Lung microvascular endothelial cell (primary cell): Measurements from ENCODE around the gene MS4A5. TPM values are rescaled to one million over a fixed set of nuclear protein-coding genes. Genes with fewer than 3 reads are reported as not detected.
A peak's percentile ranks its signal among the peaks of the same experiment; 100 is the strongest.

Experiments used
- DNase-seq, 2 donors: peaks; one replicate each; pipeline versions ENCODE4 v3.0.0 to v3.0.0-alpha.2; 2010; ENCODE audit warnings: low read depth in 2 of 2
- total RNA-seq: library from RNA; depleted of rRNA; stranded (reverse); fragments of >200 nt; gene quantifications from 2 replicates; pipeline ENCODE4 v1.2.1, GENCODE V29; 2014

MS4A5 gene
- total RNA-seq, 1 donor from 2014 or later, result not detected

DNA sequence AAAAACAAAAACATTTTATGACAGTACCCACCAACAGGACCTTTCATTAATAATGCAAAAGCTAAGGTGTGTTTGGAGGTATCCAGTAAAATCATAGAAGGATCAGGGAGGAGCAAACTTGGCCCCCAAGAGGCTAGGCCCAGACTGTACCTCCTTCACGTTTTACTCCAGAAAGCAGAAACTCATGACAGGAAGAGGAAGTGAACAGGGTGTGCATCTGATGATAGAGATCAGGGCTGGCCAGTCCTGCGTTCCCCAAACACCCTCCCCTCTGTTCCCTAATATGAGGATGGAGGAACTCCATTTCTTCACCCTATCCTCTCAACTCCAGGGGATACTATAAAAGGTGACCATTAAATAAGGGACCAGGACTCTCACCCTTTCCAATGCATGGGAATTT lies 53.0 kb downstream of the MS4A5 start:
- no peak for DNase-seq

DNA sequence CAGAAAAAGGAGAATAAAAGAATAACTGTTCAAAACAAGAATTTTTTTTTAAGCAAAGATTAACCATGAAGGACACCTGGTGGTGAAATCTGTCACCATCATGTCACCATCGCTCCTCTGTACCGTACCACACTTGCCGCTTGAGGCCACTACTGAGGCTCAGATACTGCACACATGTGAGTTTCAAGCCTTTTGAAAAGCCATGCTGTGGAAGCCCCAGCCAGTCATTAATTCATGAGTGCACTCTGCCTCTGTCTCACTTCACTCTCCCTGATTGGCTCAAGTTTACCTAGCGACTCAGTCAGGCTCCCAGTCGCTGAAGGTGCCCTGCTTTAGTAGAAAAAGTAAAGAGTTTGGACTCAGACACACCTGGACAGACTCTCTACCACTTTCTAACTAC lies 56.6 kb downstream of the MS4A5 start:
- DNase-seq, result peak; percentile 1 to 33

- DNase-seq, result no peak
Observed at GRCh38 chr11:60492488-60493009, 63.2 kb downstream of the MS4A5 start, which contains the start of gene MS4A12. MS4A12 (plus strand) TSS chr11:60492778; CDS start chr11:60497319, 4,541 bp downstream.

- no peak for DNase-seq
Observed at GRCh38 chr11:60493454-60493853, 64.1 kb downstream of the MS4A5 start.

Other genes with a start within 250 kb of the MS4A5 start
- gene MS4A6A, start 246.5 kb upstream of the MS4A5 start, total RNA-seq, result 0.22 TPM in 1 of 2 replicates, not detected in the other
- gene MS4A4E, start 186.4 kb upstream of the MS4A5 start, total RNA-seq, result not detected in 2 replicates
- not detected in 2 replicates for gene MS4A4A, start 148.9 kb upstream of the MS4A5 start, total RNA-seq
- not detected in 2 replicates for gene MS4A6E, start 102.3 kb upstream of the MS4A5 start, total RNA-seq
- not detected in 2 replicates for gene MS4A7, start 51.0 kb upstream of the MS4A5 start, total RNA-seq
- not detected in 2 replicates for gene MS4A14, start 33.1 kb upstream of the MS4A5 start, total RNA-seq
- gene MS4A1, start 26.3 kb downstream of the MS4A5 start, total RNA-seq, result not detected in 2 replicates
- not detected in 2 replicates for gene MS4A12, start 63.2 kb downstream of the MS4A5 start, total RNA-seq
- gene MS4A13, start 85.8 kb downstream of the MS4A5 start, total RNA-seq, result not detected in 2 replicates